Smooth muscle cell (in vitro differentiated cells): ENCODE data around the gene TCF4. TPM values are rescaled to one million over a fixed set of nuclear protein-coding genes. Genes with fewer than 3 reads are reported as not detected.
A peak's percentile ranks its signal among the peaks of the same experiment; 100 is the strongest.

ENCODE experiments used
- DNase-seq: peaks from one replicate; lab custom pipeline; 2025; ENCODE audit not compliant: unreplicated experiment; lab: John Stamatoyannopoulos, UW
- H2AFZ ChIP-seq: fragments of 200-600 bp; sonication (generic); 2 replicates; pipeline ENCODE4 v1.6.0; 2016; ENCODE audit warnings: antibody characterized with exemption, low read depth, mild to moderate bottlenecking
- H3F3A ChIP-seq: fragments of 200-600 bp; sonication (generic); 2 replicates; pipeline ENCODE4 v1.6.0; 2017; ENCODE audit warnings: antibody characterized with exemption, low read depth
- H3K27ac ChIP-seq: fragments of 200-600 bp; sonication (generic); 2 replicates; pipeline ENCODE4 v1.5.1; 2016; ENCODE audit warnings: low read depth, mild to moderate bottlenecking
- H3K27me3 ChIP-seq: fragments of 200-600 bp; sonication (generic); 2 replicates; pipeline ENCODE4 v1.6.1; 2016; ENCODE audit warnings: low read depth, mild to moderate bottlenecking
- H3K36me3 ChIP-seq: fragments of 200-600 bp; sonication (generic); 2 replicates; pipeline ENCODE4 v1.5.1; 2016; ENCODE audit warnings: low read depth
- H3K4me1 ChIP-seq: fragments of 200-600 bp; sonication (generic); 2 replicates; pipeline ENCODE4 v1.5.1; 2016; ENCODE audit warnings: low read depth
- H3K4me2 ChIP-seq: fragments of 200-600 bp; sonication (generic); 2 replicates; pipeline ENCODE4 v1.6.0; 2016; ENCODE audit warnings: mild to moderate bottlenecking
- H3K4me3 ChIP-seq: fragments of 200-600 bp; sonication (generic); 2 replicates; pipeline ENCODE4 v1.5.1; 2016; ENCODE audit warnings: mild to moderate bottlenecking
- H3K79me2 ChIP-seq: fragments of 200-600 bp; sonication (generic); 2 replicates; pipeline ENCODE4 v1.6.0; 2016; ENCODE audit warnings: low read depth, mild to moderate bottlenecking
- H3K9ac ChIP-seq: fragments of 200-600 bp; sonication (generic); 2 replicates; pipeline ENCODE4 v1.6.0; 2016; ENCODE audit warnings: low read depth
- H3K9me3 ChIP-seq: fragments of 200-600 bp; sonication (generic); replicated peaks from 2 replicates; pipeline ENCODE4 v1.5.1; 2016; ENCODE audit warnings: low read depth
- H4K20me1 ChIP-seq: fragments of 200-600 bp; sonication (generic); 2 replicates; pipeline ENCODE4 v1.6.0; 2016; ENCODE audit warnings: low read depth
- WGBS: methylation state at CpG from one replicate; pipeline ENCODE4 v1.1.7; 2016; ENCODE audit warnings: low lambda C conversion rate; 5-methylcytosine and 5-hydroxymethylcytosine counted together
- polyA plus RNA-seq: library from polyadenylated mRNA; unstranded; fragments of >200 nt; fragmentation: Nextera tagmentation; extraction: Ambion mirVana; gene quantifications from 2 replicates; pipeline ENCODE4 v1.2.1, GENCODE V29; 2016
- total RNA-seq: library from RNA; depleted of rRNA; stranded (reverse); fragments of >200 nt; gene quantifications from 2 replicates; pipeline ENCODE4 v1.2.3, GENCODE V29; 2014
- TF ChIP-seq, protein P1 (sequence below): fragments of 200-600 bp; sonication (generic); IDR thresholded peaks from 2 replicates; pipeline ENCODE4 v1.5.1; 2017; ENCODE audit warnings: borderline replicate concordance, mild to moderate bottlenecking, antibody characterized with exemption; ENCODE audit not compliant: insufficient read depth, poor library complexity, severe bottlenecking

Gene TCF4
- total and polyA plus RNA-seq, 2 experiments from 2014 or later, result 105 to 120 TPM

DNA sequence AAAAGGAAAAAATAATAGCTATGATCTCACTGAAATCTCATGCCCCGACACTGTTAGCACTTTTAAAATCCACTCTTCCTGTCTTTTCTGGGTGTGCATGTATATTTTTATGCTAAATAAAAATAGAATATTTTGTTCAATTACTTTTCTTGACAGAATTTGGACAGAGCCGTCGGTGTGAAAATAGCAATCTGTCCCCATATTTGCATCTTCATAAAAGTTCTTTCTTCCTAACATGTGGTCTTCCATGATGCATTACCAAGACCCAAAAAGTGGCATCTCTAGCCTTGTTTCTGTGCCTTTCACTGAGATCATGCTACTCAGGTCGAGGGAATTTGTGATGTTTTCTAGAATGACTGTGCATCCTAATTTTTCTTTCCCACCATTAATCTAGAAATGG, 329.9 kb downstream of the TCF4 start:
- TF ChIP-seq, protein P1, sequence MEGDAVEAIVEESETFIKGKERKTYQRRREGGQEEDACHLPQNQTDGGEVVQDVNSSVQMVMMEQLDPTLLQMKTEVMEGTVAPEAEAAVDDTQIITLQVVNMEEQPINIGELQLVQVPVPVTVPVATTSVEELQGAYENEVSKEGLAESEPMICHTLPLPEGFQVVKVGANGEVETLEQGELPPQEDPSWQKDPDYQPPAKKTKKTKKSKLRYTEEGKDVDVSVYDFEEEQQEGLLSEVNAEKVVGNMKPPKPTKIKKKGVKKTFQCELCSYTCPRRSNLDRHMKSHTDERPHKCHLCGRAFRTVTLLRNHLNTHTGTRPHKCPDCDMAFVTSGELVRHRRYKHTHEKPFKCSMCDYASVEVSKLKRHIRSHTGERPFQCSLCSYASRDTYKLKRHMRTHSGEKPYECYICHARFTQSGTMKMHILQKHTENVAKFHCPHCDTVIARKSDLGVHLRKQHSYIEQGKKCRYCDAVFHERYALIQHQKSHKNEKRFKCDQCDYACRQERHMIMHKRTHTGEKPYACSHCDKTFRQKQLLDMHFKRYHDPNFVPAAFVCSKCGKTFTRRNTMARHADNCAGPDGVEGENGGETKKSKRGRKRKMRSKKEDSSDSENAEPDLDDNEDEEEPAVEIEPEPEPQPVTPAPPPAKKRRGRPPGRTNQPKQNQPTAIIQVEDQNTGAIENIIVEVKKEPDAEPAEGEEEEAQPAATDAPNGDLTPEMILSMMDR, result no peak
- Histone ChIP-seq H3K9ac (peak overlapping the region; percentile 64), H3K27ac (peak overlapping the region; percentile 95), H3K27me3 (no peaks in the 10 kb centered on the region), H3K4me1 (peaks cover 7% of the 10 kb centered on the region), H3K79me2 (no peaks in the 10 kb centered on the region), H3K4me3 (no peak overlapping the region), H3K36me3 (no peaks in the 10 kb centered on the region), H3K9me3 (no peaks in the 10 kb centered on the region), H3F3A (peaks cover 19% of the 10 kb centered on the region), H4K20me1 (no peaks in the 10 kb centered on the region), H2AFZ (no peak overlapping the region), H3K4me2 (no peak overlapping the region)
- no peak for DNase-seq
- WGBS, result 81% methylated on average over 4 of the region's 4 CpGs

DNA sequence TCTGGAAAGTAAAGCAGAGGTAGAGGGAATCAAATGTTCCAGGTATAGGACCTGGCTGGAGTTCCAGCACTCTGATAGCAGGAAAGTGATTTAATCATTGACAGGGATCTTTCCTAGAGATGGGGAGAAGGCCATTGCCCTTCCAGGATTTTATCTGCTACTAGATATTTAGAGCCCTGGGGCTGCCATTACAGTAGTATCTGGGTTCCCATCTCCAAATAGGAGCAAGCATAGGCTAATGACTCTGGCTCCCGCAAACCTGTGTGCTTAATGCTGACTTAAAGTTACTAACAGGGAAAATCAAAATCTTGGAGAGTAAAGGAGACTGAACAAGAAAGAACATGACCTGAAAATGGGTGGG, 331.1 kb downstream of the TCF4 start:
- peak overlapping the region; percentile 64 for H3K9ac ChIP-seq
- H3K4me1 ChIP-seq, result peaks cover 7% of the 10 kb centered on the region
- H3K4me3 ChIP-seq, result no peak overlapping the region
- no peaks in the 10 kb centered on the region for H4K20me1 ChIP-seq
- no peak for DNase-seq
- H3K9me3 ChIP-seq, result no peaks in the 10 kb centered on the region
- peaks cover 16% of the 10 kb centered on the region for H3F3A ChIP-seq
- H3K4me2 ChIP-seq, result peak overlapping the region; percentile 74
- 78% methylated on average over 1 of the region's 1 CpG for WGBS
- no peaks in the 10 kb centered on the region for H3K79me2 ChIP-seq
- H2AFZ ChIP-seq, result no peak overlapping the region
- H3K36me3 ChIP-seq, result peaks cover 3% of the 10 kb centered on the region
- H3K27ac ChIP-seq, result peak overlapping the region; percentile 95
- H3K27me3 ChIP-seq, result no peaks in the 10 kb centered on the region
- TF ChIP-seq, protein P1, result no peak

DNA sequence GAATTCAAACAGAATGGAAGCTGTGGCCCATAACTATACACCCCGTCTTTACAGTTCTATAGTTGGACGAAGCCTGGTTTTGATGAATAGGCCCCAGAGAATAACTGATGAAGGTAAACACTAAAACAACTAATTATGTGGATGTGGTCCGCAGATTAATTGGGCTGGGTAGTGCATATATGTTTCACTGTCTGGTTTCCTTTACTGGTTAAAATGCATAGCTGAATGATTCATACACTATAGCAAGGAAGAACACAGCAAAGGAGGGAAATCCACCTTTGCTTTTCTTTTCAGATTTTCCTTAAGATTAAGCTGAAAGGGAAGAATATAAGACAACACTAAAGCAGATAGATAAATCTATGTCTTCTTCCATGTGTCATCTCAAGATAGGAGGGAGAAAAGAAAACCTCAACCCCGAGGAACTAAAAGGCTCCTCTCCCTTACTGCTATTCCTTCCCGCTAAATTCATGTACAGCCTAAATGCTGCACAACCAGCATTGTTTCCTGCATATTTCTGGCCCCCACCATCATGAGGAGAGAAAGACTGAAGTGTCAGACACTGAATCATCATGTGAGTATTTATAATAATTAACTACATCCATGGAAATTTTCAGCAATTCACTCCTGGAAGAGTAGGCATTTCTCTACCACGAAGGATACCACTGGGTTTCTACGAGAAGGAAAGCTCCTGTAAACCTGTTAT, 331.6 kb downstream of the TCF4 start:
- Histone ChIP-seq H3K4me2 (peak overlapping the region; percentile 74), H3K27ac (peak overlapping the region; percentile 95)

More for the DNA sequence above, 331.6 kb downstream of the TCF4 start:
- H3K9ac ChIP-seq, result peak overlapping the region; percentile 65
- H3F3A ChIP-seq, result peaks cover 16% of the 10 kb centered on the region
- H3K4me1 ChIP-seq, result peaks cover 7% of the 10 kb centered on the region
- no peak overlapping the region for H2AFZ ChIP-seq
- H3K9me3 ChIP-seq, result no peaks in the 10 kb centered on the region
- no peaks in the 10 kb centered on the region for H4K20me1 ChIP-seq
- H3K79me2 ChIP-seq, result no peaks in the 10 kb centered on the region
- no peak overlapping the region for H3K4me3 ChIP-seq
- H3K27me3 ChIP-seq, result no peaks in the 10 kb centered on the region
- no peak for DNase-seq
- peaks cover 3% of the 10 kb centered on the region for H3K36me3 ChIP-seq
- TF ChIP-seq, protein P1, result no peak
- WGBS, result 38% methylated on average over 7 of the region's 7 CpGs
